Measurements from ENCODE around the gene KCTD3.

GRCh38 chr1:215652371-215652770 lies 85.3 kb downstream of the KCTD3 start:
- TF ChIP-seq ZNF184 (tag by site-specific recombination; IDR thresholded peaks at IDR 0.05) (no peak), CTCF (tag by site-specific recombination; IDR thresholded peaks at IDR 0.05) (no peak)
